H1 (cell line): ENCODE data around the gene SLC7A8. TPM values are rescaled to one million over a fixed set of nuclear protein-coding genes. Genes with fewer than 3 reads are reported as not detected.
"Not testable (repeated sequence)": the region's sequence is repeated elsewhere in the genome, so short reads cannot be mapped to it uniquely, and the experiment has no call there.

ENCODE experiments used
- CTCF ChIA-PET: fragments of 300-600 bp; sonication (Branson Sonifier 250); formaldehyde crosslinking; loops from one replicate; lab custom pipeline; 2021; ENCODE audit not compliant: partially characterized antibody; lab: Charles Lee
- POLR2A ChIA-PET: fragments of 300-600 bp; sonication (Branson Sonifier 250); formaldehyde crosslinking; loops from one replicate; lab custom pipeline; 2021; ENCODE audit warnings: inconsistent platforms; ENCODE audit not compliant: partially characterized antibody; lab: Charles Lee
- DNase-seq, 2 experiments: peaks; one replicate each; pipeline versions ENCODE4 v3.0.0 to v3.0.0-alpha.2; 2010 to 2022; ENCODE audit warnings: low spot score in 2 of 2, low read depth in 1 of 2, mixed read lengths in 1 of 2
- FAIRE-seq: peaks from 2 replicates; lab custom pipeline; 2011; peaks lifted over from hg19 to GRCh38; lab: Jason Lieb, UNC
- H2AFZ ChIP-seq: 2 replicates; pipeline ENCODE4 v1.8.1; 2012; ENCODE audit warnings: low read length, inconsistent platforms
- H2AK5ac ChIP-seq: 2 replicates; pipeline ENCODE4 v1.6.1; 2013; ENCODE audit warnings: low read depth, low read length
- H2BK120ac ChIP-seq: replicated peaks from 2 replicates; pipeline ENCODE3; 2013; ENCODE audit warnings: low read depth, low read length, inconsistent platforms
- H2BK12ac ChIP-seq: 2 replicates; pipeline ENCODE4 v1.6.1; 2013; ENCODE audit warnings: low read depth, low read length
- H2BK15ac ChIP-seq: 2 replicates; pipeline ENCODE4 v1.6.1; 2013; ENCODE audit warnings: low read length
- H2BK20ac ChIP-seq: 2 replicates; pipeline ENCODE4 v1.6.1; 2013; ENCODE audit warnings: low read length
- H2BK5ac ChIP-seq: 2 replicates; pipeline ENCODE4 v1.6.1; 2013; ENCODE audit warnings: low read depth, low read length
- H3K14ac ChIP-seq: 2 replicates; pipeline ENCODE4 v1.6.1; 2013; ENCODE audit warnings: inconsistent platforms; ENCODE audit not compliant: insufficient read length
- H3K18ac ChIP-seq: 2 replicates; pipeline ENCODE4 v1.6.1; 2013; ENCODE audit warnings: low read length; ENCODE audit errors: extremely low read depth
- H3K23ac ChIP-seq: 2 replicates; pipeline ENCODE4 v1.6.1; 2013; ENCODE audit warnings: inconsistent platforms; ENCODE audit not compliant: insufficient read length
- H3K23me2 ChIP-seq: 2 replicates; pipeline ENCODE4 v1.6.1; 2013; ENCODE audit warnings: low read depth, low read length
- H3K27ac ChIP-seq: 2 replicates; pipeline ENCODE4 v1.6.1; 2011; ENCODE audit warnings: low read depth, low read length, inconsistent platforms
- H3K27me3 ChIP-seq, 4 experiments: replicated peaks in 1 of 4; 1 replicate in 1 of 4; 2 replicates in 3 of 4; pipeline versions ENCODE4 v1.6.1 to v1.8.1; 2011 to 2013; ENCODE audit warnings: low read length in 3 of 4, mild to moderate bottlenecking in 3 of 4, inconsistent platforms in 2 of 4, mixed read lengths in 2 of 4, moderate library complexity in 1 of 4; ENCODE audit not compliant: control insufficient read depth in 3 of 4, insufficient read depth in 3 of 4; ENCODE audit errors: extremely low read depth in 1 of 4
- H3K36me3 ChIP-seq, 4 experiments: 2 replicates each; pipeline versions ENCODE4 v1.6.1 to v1.8.1; 2011 to 2013; ENCODE audit warnings: mild to moderate bottlenecking in 4 of 4, low read length in 3 of 4, moderate library complexity in 2 of 4, control low read depth in 1 of 4, inconsistent platforms in 1 of 4; ENCODE audit not compliant: insufficient read depth in 4 of 4, control insufficient read depth in 2 of 4
- H3K4ac ChIP-seq: replicated peaks from 2 replicates; pipeline ENCODE3; 2013; ENCODE audit warnings: low read length, low read depth, mixed read lengths, inconsistent platforms; ENCODE audit not compliant: insufficient read length
- H3K4me1 ChIP-seq, 4 experiments: replicated peaks in 1 of 4; 1 replicate in 1 of 4; 2 replicates in 3 of 4; pipeline versions ENCODE4 v1.6.1 to v1.8.1; 2011 to 2013; ENCODE audit warnings: low read length in 3 of 4, inconsistent platforms in 2 of 4, mixed read lengths in 1 of 4; ENCODE audit not compliant: insufficient read depth in 4 of 4, control insufficient read depth in 3 of 4
- H3K4me2 ChIP-seq, 2 experiments: 2 replicates each; pipeline versions ENCODE4 v1.6.1 to v1.8.1; 2011 to 2013; ENCODE audit warnings: low read depth in 2 of 2, low read length in 2 of 2, control low read depth in 1 of 2, inconsistent platforms in 1 of 2, mild to moderate bottlenecking in 1 of 2; ENCODE audit not compliant: insufficient read depth in 1 of 2
- H3K4me3 ChIP-seq, 4 experiments: fragments of 200-600, 300-600 bp in 1 of 4; sonication (generic), shearing (Covaris generic), sonication (Bioruptor Twin) in 1 of 4; 2 replicates each; pipeline versions ENCODE4 v1.5.1 to v1.8.1; 2011 to 2016; ENCODE audit warnings: low read length in 4 of 4, low read depth in 3 of 4, control low read depth in 2 of 4, inconsistent platforms in 2 of 4, mild to moderate bottlenecking in 2 of 4, mixed read lengths in 1 of 4, moderate library complexity in 1 of 4; ENCODE audit not compliant: insufficient read depth in 2 of 4; ENCODE audit errors: extremely low read depth in 1 of 4
- H3K56ac ChIP-seq: replicated peaks from 2 replicates; pipeline ENCODE3; 2013; ENCODE audit warnings: low read depth, mild to moderate bottlenecking, mixed read lengths, low read length, inconsistent platforms; ENCODE audit not compliant: insufficient read length
- H3K79me1 ChIP-seq: 2 replicates; pipeline ENCODE4 v1.6.1; 2013; ENCODE audit warnings: low read depth, low read length, control low read depth
- H3K79me2 ChIP-seq, 2 experiments: 2 replicates each; pipeline versions ENCODE4 v1.6.1 to v1.8.1; 2012 to 2013; ENCODE audit warnings: low read length in 2 of 2, mild to moderate bottlenecking in 2 of 2, inconsistent platforms in 1 of 2; ENCODE audit not compliant: insufficient read depth in 2 of 2, control insufficient read depth in 1 of 2
- H3K9ac ChIP-seq, 4 experiments: replicated peaks in 1 of 4; 1 replicate in 1 of 4; 2 replicates in 3 of 4; pipeline versions ENCODE4 v1.6.1 to v1.8.1; 2011 to 2013; ENCODE audit warnings: low read depth in 3 of 4, low read length in 3 of 4, control low read depth in 2 of 4, mild to moderate bottlenecking in 2 of 4, moderate library complexity in 2 of 4, inconsistent platforms in 1 of 4; ENCODE audit errors: extremely low read depth in 1 of 4
- H3K9me3 ChIP-seq, 2 experiments: 2 replicates each; pipeline versions ENCODE4 v1.6.1 to v1.8.1; 2012 to 2013; ENCODE audit warnings: mild to moderate bottlenecking in 2 of 2, moderate library complexity in 2 of 2, control low read depth in 1 of 2, inconsistent platforms in 1 of 2, low read depth in 1 of 2, low read length in 1 of 2, mixed read lengths in 1 of 2; ENCODE audit not compliant: insufficient read depth in 2 of 2
- H4K20me1 ChIP-seq, 2 experiments: replicated peaks in 1 of 2; 2 replicates each; pipeline versions ENCODE3 to v1.8.1; 2011 to 2013; ENCODE audit warnings: inconsistent platforms in 2 of 2, low read length in 2 of 2, mild to moderate bottlenecking in 1 of 2; ENCODE audit not compliant: insufficient read depth in 2 of 2, control insufficient read depth in 1 of 2
- H4K5ac ChIP-seq: 2 replicates; pipeline ENCODE4 v1.6.1; 2013; ENCODE audit warnings: low read length, low read depth, mixed read lengths, inconsistent platforms; ENCODE audit not compliant: insufficient read length
- H4K8ac ChIP-seq: 2 replicates; pipeline ENCODE4 v1.8.0; 2013; ENCODE audit warnings: mild to moderate bottlenecking, moderate library complexity, low read length, inconsistent platforms; ENCODE audit not compliant: insufficient read depth; ENCODE audit errors: extremely low read depth
- H4K91ac ChIP-seq: replicated peaks from 2 replicates; pipeline ENCODE3; 2013; ENCODE audit warnings: low read length, mixed read lengths, inconsistent platforms; ENCODE audit not compliant: insufficient read length
- WGBS, 2 experiments: shearing (Covaris generic) in 1 of 2; methylation state at CpG; one replicate each; pipeline versions ENCODE4 v1.1.6 to v1.1.7; 2013 to 2015; ENCODE audit warnings: low lambda C conversion rate in 2 of 2, mixed read lengths in 2 of 2, inconsistent platforms in 1 of 2, low coverage in 1 of 2, missing lambda C conversion rate in 1 of 2; ENCODE audit not compliant: insufficient replicate concordance in 2 of 2, insufficient coverage in 1 of 2, insufficient read length in 1 of 2; ENCODE audit errors: extremely low coverage in 1 of 2, missing lambda C conversion rate in 1 of 2; 5-methylcytosine and 5-hydroxymethylcytosine counted together
- polyA plus RNA-seq, 7 experiments: library from polyadenylated mRNA; depleted of rRNA in 3 of 7; stranded (reverse) in 5 of 7; unstranded in 2 of 7; fragments of >200 nt in 5 of 7; fragments of 200-250 nt in 2 of 7; gene quantifications; 1 replicate in 5 of 7; 2 replicates in 1 of 7; 4 replicates in 1 of 7; pipeline versions ENCODE4 v1.2.1 to v1.2.3, GENCODE V29; 2011 to 2013; ENCODE audit warnings: missing spikeins in 2 of 7, mixed read lengths in 2 of 7
- total RNA-seq: library from RNA; stranded (reverse); fragmentation: NEBNext Ultra II Directional; extraction: Animal tissue kit (Norgen Biotek cat#: 25700); gene quantifications from 2 replicates; pipeline ENCODE4 v1.2.1, GENCODE V29; 2021

The SLC7A8 gene
- total and polyA plus RNA-seq, 2 of the 8 experiments (the other 6 are each of a cell fraction or from before 2014, with no cell fraction given) = 182 to 204 TPM

- not testable (repeated sequence) for H3K14ac ChIP-seq, H3K4me3 ChIP-seq, H4K8ac ChIP-seq, H2AFZ ChIP-seq, H3K23me2 ChIP-seq, H3K36me3 ChIP-seq, H3K23ac ChIP-seq, H4K91ac ChIP-seq, H3K9ac ChIP-seq, H3K27me3 ChIP-seq, H3K4me2 ChIP-seq, H2BK15ac ChIP-seq, H3K79me2 ChIP-seq, H4K5ac ChIP-seq, H3K4ac ChIP-seq, H3K9me3 ChIP-seq, H3K27ac ChIP-seq, H4K20me1 ChIP-seq, H3K79me1 ChIP-seq, H2BK120ac ChIP-seq, FAIRE-seq, H3K56ac ChIP-seq, H3K4me1 ChIP-seq
- H3K18ac ChIP-seq = peak overlapping the region; percentile 32; the same call in 1 of the 2 replicates
- peak in 1 of 2 experiments; percentile 33 for DNase-seq
- WGBS, 2 experiments = 86% methylated on average over 1 of the region's 1 CpG; no CpG with 5 or more reads in 1 of the 2 experiments
- POLR2A ChIA-PET = interaction anchor here (0.6 kb wide), 1 partner anchor 22 kb away, joined by 3 read pairs; no protein-coding TSS in a partner anchor
- CTCF ChIA-PET = interaction anchor here (0.6 to 1.6 kb wide), 7 partner anchors 8 to 1900 kb away, joined by 3 to 4 read pairs (median 3); no protein-coding TSS in a partner anchor
- 0 out of 2 replicates have a peak overlapping the region, but pooled peaks have one; percentile 95 for H2BK20ac ChIP-seq
- H2BK12ac ChIP-seq = peak overlapping the region; percentile 60; the same call in 1 of the 2 replicates
- H2AK5ac ChIP-seq = peak overlapping the region; percentile 75; the same call in 1 of the 2 replicates
- peak overlapping the region; percentile 86; the same call in 1 of the 2 replicates for H2BK5ac ChIP-seq
Observed at GRCh38 chr14:23199141-23199540, 15.7 kb upstream of the SLC7A8 start.
